Vagina (tissue), 2 donors: Measurements from ENCODE around the gene EDN3.

Experiments
- CTCF ChIP-seq, 3 experiments: fragments of 450-650 bp in 2 of 3; fragments of 200-600 bp in 1 of 3; sonication (generic) in 1 of 3; IDR thresholded peaks; one replicate each; pipeline ENCODE4 v1.5.1; 2017 to 2019; ENCODE audit warnings: antibody characterized with exemption in 3 of 3, mild to moderate bottlenecking in 2 of 3, moderate library complexity in 2 of 3
- POLR2A ChIP-seq, 2 donors: fragments of 450-650 bp; IDR thresholded peaks; one replicate each; pipeline ENCODE4 v1.6.1; 2017; ENCODE audit warnings: antibody characterized with exemption in 2 of 2, mild to moderate bottlenecking in 2 of 2, moderate library complexity in 2 of 2

- no peak for TF ChIP-seq POLR2A (IDR thresholded peaks at IDR 0.05)
- TF ChIP-seq CTCF (IDR thresholded peaks at IDR 0.05), result no peak
Measured at GRCh38 chr20:59340201-59340885, 39.9 kb downstream of the EDN3 start.
